IMR-90 (cell line): ENCODE measurements around the gene NEUROD4. TPM values are rescaled to one million over a fixed set of nuclear protein-coding genes. Genes with fewer than 3 reads are reported as not detected.

Experiments
- ATAC-seq: fragments of 200-7000 bp; cut with Tn5 transposase; 2 replicates; pipeline ENCODE4 v1.9.1; 2020; ENCODE audit warnings: low read depth, mild to moderate bottlenecking, moderate library complexity
- BruUV-seq: library from RNA; stranded (reverse); fragments of 400-500 nt; replicated peaks from 2 replicates; lab custom pipeline; 2021; lab: Mats Ljungman, UMichigan
- CTCF ChIA-PET: fragments of 300-600 bp; formaldehyde crosslinking; extraction: SDS; loops from one replicate; lab custom pipeline; 2021; ENCODE audit warnings: antibody characterized with exemption; lab: Yijun Ruan, JAX
- POLR2A ChIA-PET: fragments of 300-600 bp; sonication (Branson Sonifier 250); formaldehyde crosslinking; loops from one replicate; lab custom pipeline; 2022; ENCODE audit warnings: antibody characterized with exemption; ENCODE audit not compliant: unreplicated experiment; lab: Charles Lee
- DNase-seq: peaks from one replicate; pipeline ENCODE4 v3.0.0; 2013
- H2AFZ ChIP-seq: replicated peaks from 2 replicates; pipeline ENCODE3; 2013; ENCODE audit warnings: low read length, mild to moderate bottlenecking; ENCODE audit not compliant: poor library complexity
- H2AK5ac ChIP-seq: 2 replicates; pipeline ENCODE4 v1.6.1; 2013; ENCODE audit warnings: low read depth, low read length, inconsistent platforms
- H2AK9ac ChIP-seq: replicated peaks from 2 replicates; pipeline ENCODE3; 2013; ENCODE audit warnings: mild to moderate bottlenecking, low read depth, low read length, moderate library complexity; ENCODE audit not compliant: poor library complexity
- H2BK120ac ChIP-seq: 2 replicates; pipeline ENCODE4 v1.6.1; 2013; ENCODE audit warnings: low read depth, low read length, inconsistent platforms
- H2BK15ac ChIP-seq: 3 replicates; pipeline ENCODE4 v1.6.1; 2013; ENCODE audit warnings: low read depth, low read length, inconsistent platforms
- H2BK20ac ChIP-seq: 2 replicates; pipeline ENCODE4 v1.6.1; 2013; ENCODE audit warnings: low read depth, mild to moderate bottlenecking, inconsistent platforms, low read length, moderate library complexity
- H2BK5ac ChIP-seq: 2 replicates; pipeline ENCODE4 v1.6.1; 2013; ENCODE audit warnings: mild to moderate bottlenecking, low read depth, low read length, inconsistent platforms; ENCODE audit not compliant: poor library complexity, severe bottlenecking
- H3K14ac ChIP-seq: replicated peaks from 2 replicates; pipeline ENCODE4 v1.6.1; 2013; ENCODE audit warnings: low read depth, low read length, inconsistent platforms
- H3K18ac ChIP-seq: 2 replicates; pipeline ENCODE4 v1.6.1; 2013; ENCODE audit warnings: low read depth, low read length, control low read depth
- H3K23ac ChIP-seq: 2 replicates; pipeline ENCODE4 v1.6.1; 2013; ENCODE audit warnings: low read depth, low read length, inconsistent platforms
- H3K27ac ChIP-seq: 2 replicates; pipeline ENCODE4 v1.5.1; 2013; ENCODE audit warnings: mild to moderate bottlenecking, control low read depth, low read length; ENCODE audit not compliant: insufficient read depth
- H3K27me3 ChIP-seq: 2 replicates; pipeline ENCODE4 v1.6.1; 2013; ENCODE audit warnings: low read length; ENCODE audit not compliant: control insufficient read depth, insufficient read depth
- H3K36me3 ChIP-seq: 2 replicates; pipeline ENCODE4 v1.6.1; 2013; ENCODE audit warnings: low read length, mixed read lengths; ENCODE audit not compliant: control insufficient read depth, insufficient read depth
- H3K4ac ChIP-seq: 2 replicates; pipeline ENCODE4 v1.6.1; 2013; ENCODE audit warnings: low read depth, low read length, inconsistent platforms
- H3K4me1 ChIP-seq: 2 replicates; pipeline ENCODE4 v1.6.1; 2013; ENCODE audit warnings: low read length, mixed read lengths; ENCODE audit not compliant: control insufficient read depth, insufficient read depth
- H3K4me2 ChIP-seq: 2 replicates; pipeline ENCODE4 v1.6.1; 2013; ENCODE audit warnings: low read depth, mild to moderate bottlenecking, control low read depth, low read length, moderate library complexity
- H3K4me3 ChIP-seq: 2 replicates; pipeline ENCODE4 v1.5.1; 2013; ENCODE audit warnings: low read depth, mild to moderate bottlenecking, control low read depth, low read length, moderate library complexity; ENCODE audit not compliant: insufficient read depth
- H3K56ac ChIP-seq: 2 replicates; pipeline ENCODE4 v1.6.1; 2013; ENCODE audit warnings: low read length, inconsistent platforms; ENCODE audit not compliant: insufficient read depth; ENCODE audit errors: extremely low read depth
- H3K79me1 ChIP-seq, 2 experiments: 2 replicates each; pipeline ENCODE4 v1.6.1; 2013; ENCODE audit warnings: low read length in 2 of 2, inconsistent platforms in 1 of 2, low read depth in 1 of 2
- H3K9ac ChIP-seq: 2 replicates; pipeline ENCODE4 v1.6.1; 2013; ENCODE audit warnings: low read depth, low read length, control low read depth
- H3K9me1 ChIP-seq: 2 replicates; pipeline ENCODE4 v1.6.1; 2013; ENCODE audit warnings: low read length, inconsistent platforms; ENCODE audit not compliant: insufficient read depth
- H3K9me3 ChIP-seq: 2 replicates; pipeline ENCODE4 v1.6.1; 2013; ENCODE audit warnings: low read length; ENCODE audit not compliant: control insufficient read depth, insufficient read depth
- H4K20me1 ChIP-seq: 2 replicates; pipeline ENCODE4 v1.6.1; 2013; ENCODE audit warnings: low read length, inconsistent platforms; ENCODE audit not compliant: insufficient read depth
- H4K5ac ChIP-seq: 2 replicates; pipeline ENCODE4 v1.6.1; 2013; ENCODE audit warnings: mild to moderate bottlenecking, low read depth, low read length, control low read depth
- H4K8ac ChIP-seq, 2 experiments: 2 replicates each; pipeline ENCODE4 v1.6.1; 2013; ENCODE audit warnings: low read depth in 2 of 2, low read length in 2 of 2, control low read depth in 1 of 2, inconsistent platforms in 1 of 2
- H4K91ac ChIP-seq: 2 replicates; pipeline ENCODE4 v1.6.1; 2013; ENCODE audit warnings: low read depth, low read length, inconsistent platforms; ENCODE audit not compliant: insufficient read depth
- MAFK ChIP-seq: IDR thresholded peaks from 2 replicates; pipeline ENCODE4 v1.6.1; 2012; ENCODE audit warnings: low read depth, low read length, improper control_type of control experiment
- RFX5 ChIP-seq: IDR thresholded peaks from 2 replicates; pipeline ENCODE4 v1.8.0; 2012; ENCODE audit warnings: low read depth, mild to moderate bottlenecking, low read length, moderate library complexity
- WGBS, 2 experiments: methylation state at CpG; one replicate each; pipeline versions ENCODE4 v1.1.5 to v1.1.7; 2013; ENCODE audit warnings: missing lambda C conversion rate in 2 of 2; ENCODE audit not compliant: insufficient read length in 1 of 2; ENCODE audit errors: extremely low coverage in 2 of 2; 5-methylcytosine and 5-hydroxymethylcytosine counted together
- dilution Hi-C: fragments of 300-500 bp; cut with HindIII; formaldehyde crosslinking; loops from one replicate; pipeline ENCODE4 v1.14.3; 2018; ENCODE audit warnings: low sequenced_read_pairs; ENCODE audit not compliant: unreplicated experiment
- in situ Hi-C: fragments of 300-500 bp; cut with MboI; formaldehyde crosslinking; loops from 3 replicates; pipeline ENCODE4 v1.14.3; 2019; ENCODE audit warnings: low sequenced_read_pairs, inconsistent platforms, mixed read lengths
- intact Hi-C: fragments of 100-400 bp; cut with micrococcal nuclease; formaldehyde crosslinking; loops from 2 replicates; pipeline ENCODE4 v1.10.0; 2022
- polyA plus RNA-seq, 3 experiments: library from polyadenylated mRNA; depleted of rRNA; stranded (reverse); fragments of >200 nt; gene quantifications; 2 replicates each; pipeline ENCODE4 v1.2.3, GENCODE V29; 2012; ENCODE audit warnings: low replicate concordance in 1 of 3
- total RNA-seq: library from RNA; depleted of rRNA; stranded (reverse); fragments of >200 nt; gene quantifications from 2 replicates; pipeline ENCODE4 v1.2.3, GENCODE V29; 2012

The NEUROD4 gene
- total and polyA plus RNA-seq, 2 of the 4 experiments (the other 2 are of a cell fraction) = not detected

DNA sequence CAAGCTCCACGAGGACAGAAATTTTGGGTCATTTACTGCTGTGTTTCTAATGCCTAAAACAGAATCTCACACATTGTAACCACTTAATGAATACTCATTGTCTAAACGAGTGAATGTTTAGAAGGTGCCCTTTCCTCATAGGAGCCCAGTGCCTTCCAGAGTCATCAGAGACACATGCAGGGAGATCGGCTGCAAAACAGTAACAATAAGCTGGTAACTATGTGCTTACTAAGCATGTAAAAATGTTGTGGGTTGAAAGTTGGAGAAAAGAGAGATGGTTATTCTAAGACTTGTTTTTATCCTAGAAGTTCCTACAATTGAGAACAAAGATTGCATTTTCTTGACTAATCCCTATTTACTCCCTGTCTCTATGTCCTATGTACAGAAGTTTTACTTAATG, 42.6 kb upstream of the NEUROD4 start:
- Histone ChIP-seq H3K9me1 (no peaks in the 10 kb centered on the region), H2AFZ (no peak overlapping the region), H2BK5ac (no peak overlapping the region), H2AK5ac (no peak overlapping the region), H2BK20ac (no peak overlapping the region), H4K91ac (no peak overlapping the region), H3K4ac (no peak overlapping the region), H4K5ac (no peak overlapping the region), H3K23ac (no peak overlapping the region), H2BK15ac (no peak overlapping the region), H3K18ac (no peak overlapping the region), H3K56ac (no peak overlapping the region), H3K27ac (no peak overlapping the region), H3K14ac (no peak overlapping the region), H3K27me3 (peaks cover 1% of the 10 kb centered on the region; the same call in 1 of the 2 replicates), H3K9me3 (no peaks in the 10 kb centered on the region), H4K20me1 (no peaks in the 10 kb centered on the region), H3K4me1 (no peaks in the 10 kb centered on the region), H3K4me3 (no peak overlapping the region), H2BK120ac (no peak overlapping the region), H3K79me1 (no peaks in the 10 kb centered on the region), H3K36me3 (no peaks in the 10 kb centered on the region), H3K9ac (no peak overlapping the region), H3K4me2 (no peak overlapping the region), H2AK9ac (no peak overlapping the region), H4K8ac (no peak overlapping the region)
- intact Hi-C loops = no loop called here
- in situ Hi-C loops = no loop called here
- no CpG with 5 or more reads among the region's 3 CpGs for WGBS, 2 experiments
- dilution Hi-C loops = no loop called here
- ChIA-PET CTCF (interaction anchor here (1.2 kb wide), 1 partner anchor 15 kb away, joined by 3 read pairs; no protein-coding TSS in a partner anchor), POLR2A (no interaction called here)
- no TSS peak for BruUV-seq
- DNase-seq (peak; percentile 56), ATAC-seq (peak; percentile 29)
- TF ChIP-seq MAFK (peak; percentile 47), RFX5 (no peak)
